HepG2 (cell line): ENCODE measurements around the gene FAM174C. TPM values are rescaled to one million over a fixed set of nuclear protein-coding genes. Genes with fewer than 3 reads are reported as not detected.
A peak's percentile ranks its signal among the peaks of the same experiment; 100 is the strongest.

Experiments used
- ATF7 ChIP-seq, 2 experiments: fragments of 450-650 bp in 1 of 2; sonication (generic) in 1 of 2; formaldehyde crosslinking in 1 of 2; IDR thresholded peaks; 2 replicates each; pipeline versions ENCODE4 v1.4.0 to v1.6.1; 2016 to 2020; ENCODE audit warnings: antibody characterized with exemption in 1 of 2, mild to moderate bottlenecking in 1 of 2, missing genetic modification reagents in 1 of 2
- CBX5 ChIP-seq: sonication (generic); formaldehyde crosslinking; IDR thresholded peaks from 2 replicates; pipeline ENCODE4 v1.4.0; 2020; ENCODE audit warnings: missing genetic modification reagents, borderline replicate concordance
- HOXA7 ChIP-seq: sonication (generic); formaldehyde crosslinking; IDR thresholded peaks from 2 replicates; pipeline ENCODE4 v1.8.1; 2022; ENCODE audit warnings: mild to moderate bottlenecking, missing genetic modification reagents, moderate library complexity
- KDM1A ChIP-seq: IDR thresholded peaks from 2 replicates; pipeline ENCODE4 v1.6.1; 2016; ENCODE audit warnings: missing compliant biosample characterization
- SAP130 ChIP-seq: IDR thresholded peaks from 2 replicates; pipeline ENCODE4 v1.6.1; 2016; ENCODE audit warnings: low read depth
- ZFAT ChIP-seq: sonication (generic); formaldehyde crosslinking; conservative IDR thresholded peaks from 2 replicates; pipeline ENCODE4 v1.8.1; 2023; ENCODE audit warnings: missing genetic modification reagents, inconsistent platforms
- ZNF143 ChIP-seq: sonication (generic); formaldehyde crosslinking; IDR thresholded peaks from 2 replicates; pipeline ENCODE4 v1.4.0; 2020; ENCODE audit warnings: missing genetic modification reagents
- ZNF556 ChIP-seq: sonication (generic); formaldehyde crosslinking; IDR thresholded peaks from 2 replicates; pipeline ENCODE4 v1.4.0; 2020; ENCODE audit warnings: mild to moderate bottlenecking, missing genetic modification reagents, borderline replicate concordance
- ZNF629 ChIP-seq: sonication (generic); formaldehyde crosslinking; conservative IDR thresholded peaks from 2 replicates; pipeline ENCODE4 v1.5.0; 2020; ENCODE audit warnings: missing genetic modification reagents
- ZNF766 ChIP-seq: sonication (generic); formaldehyde crosslinking; IDR thresholded peaks from 2 replicates; pipeline ENCODE4 v1.5.0; 2020; ENCODE audit warnings: missing genetic modification reagents, borderline replicate concordance
- ZNF777 ChIP-seq: sonication (generic); formaldehyde crosslinking; IDR thresholded peaks from 2 replicates; pipeline ENCODE4 v1.4.0; 2020; ENCODE audit warnings: missing genetic modification reagents
- polyA plus RNA-seq, 8 experiments: library from polyadenylated mRNA; depleted of rRNA in 3 of 8; stranded (reverse) in 7 of 8; unstranded in 1 of 8; fragments of >200 nt; fragmentation: Illumina TruSeq in 4 of 8; extraction: Trizol in 4 of 8; gene quantifications; 2 replicates each; pipeline versions ENCODE4 v1.2.1 to v1.2.3, GENCODE V29; 2011 to 2016; ENCODE audit warnings: low read depth in 4 of 8, missing spikeins in 1 of 8, mixed read lengths in 1 of 8; ENCODE audit not compliant: insufficient read depth in 1 of 8
- total RNA-seq, 5 experiments: library from RNA; depleted of rRNA; stranded (reverse); fragments of >200 nt; fragmentation: Illumina TruSeq; extraction: Trizol; gene quantifications; 2 replicates each; pipeline ENCODE4 v1.2.3, GENCODE V29; 2016; ENCODE audit warnings: low read depth in 1 of 5
- TF ChIP-seq, protein P1 (sequence below): sonication (generic); formaldehyde crosslinking; conservative IDR thresholded peaks from 2 replicates; pipeline ENCODE4 v1.4.0; 2020; ENCODE audit warnings: mild to moderate bottlenecking, missing genetic modification reagents, moderate library complexity
- TF ChIP-seq, protein P2 (sequence below): IDR thresholded peaks from 2 replicates; pipeline ENCODE4 v1.4.0; 2020; ENCODE audit warnings: mild to moderate bottlenecking, missing genetic modification reagents
- TF ChIP-seq, protein P3 (sequence below): IDR thresholded peaks from 2 replicates; pipeline ENCODE4 v1.6.1; 2016; ENCODE audit warnings: mild to moderate bottlenecking
- TF ChIP-seq, protein P4 (sequence below): sonication (generic); formaldehyde crosslinking; IDR thresholded peaks from 2 replicates; pipeline ENCODE4 v1.8.0; 2022; ENCODE audit warnings: mild to moderate bottlenecking, missing genetic modification reagents, moderate library complexity
- TF ChIP-seq, protein P5 (sequence below): sonication (generic); formaldehyde crosslinking; IDR thresholded peaks from 2 replicates; pipeline ENCODE4 v1.4.0; 2020; ENCODE audit warnings: missing genetic modification reagents

Gene FAM174C
- total and polyA plus RNA-seq, 2 of the 13 experiments (the other 11 are each of a cell fraction or from before 2014, with no cell fraction given) = 19.5 to 31.3 TPM

DNA sequence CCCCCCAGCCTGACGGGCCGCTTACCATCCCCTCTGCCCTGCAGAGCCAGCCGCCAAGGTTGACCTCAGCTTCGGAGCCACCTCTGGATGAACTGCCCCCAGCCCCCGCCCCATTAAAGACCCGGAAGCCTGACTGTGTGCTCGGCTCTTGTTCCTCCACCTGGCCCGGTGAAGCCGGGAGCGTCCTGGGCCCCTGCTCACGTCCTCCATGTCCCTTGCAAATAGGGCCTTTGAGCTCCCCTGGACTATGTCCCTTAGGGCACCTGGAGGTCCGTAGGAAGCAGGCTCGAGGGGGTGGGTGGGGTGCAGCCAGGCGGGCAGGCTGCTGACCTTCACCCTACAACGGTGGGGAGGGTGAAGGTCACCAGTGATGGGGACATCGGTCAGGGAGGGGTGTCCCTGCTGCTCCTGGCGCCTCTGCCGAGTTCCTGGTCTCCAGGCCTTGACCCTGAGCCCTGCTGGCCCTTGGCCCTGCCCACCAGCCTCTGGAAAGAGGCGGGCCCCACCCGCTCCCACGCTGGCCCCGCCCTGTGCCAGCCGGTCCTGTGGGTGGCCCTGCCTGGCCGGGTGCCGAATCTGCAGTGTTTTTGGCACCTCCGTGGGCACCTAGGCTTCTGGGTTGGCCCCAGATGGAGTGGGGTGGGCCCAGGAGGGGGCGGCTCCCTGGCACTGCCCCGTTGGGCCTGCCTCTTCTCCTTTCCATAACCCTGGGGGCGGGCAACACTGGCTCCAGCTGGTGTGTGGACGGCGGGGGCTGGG is 30.5 kb upstream of the FAM174C start (continued):
- TF ChIP-seq, protein P1, sequence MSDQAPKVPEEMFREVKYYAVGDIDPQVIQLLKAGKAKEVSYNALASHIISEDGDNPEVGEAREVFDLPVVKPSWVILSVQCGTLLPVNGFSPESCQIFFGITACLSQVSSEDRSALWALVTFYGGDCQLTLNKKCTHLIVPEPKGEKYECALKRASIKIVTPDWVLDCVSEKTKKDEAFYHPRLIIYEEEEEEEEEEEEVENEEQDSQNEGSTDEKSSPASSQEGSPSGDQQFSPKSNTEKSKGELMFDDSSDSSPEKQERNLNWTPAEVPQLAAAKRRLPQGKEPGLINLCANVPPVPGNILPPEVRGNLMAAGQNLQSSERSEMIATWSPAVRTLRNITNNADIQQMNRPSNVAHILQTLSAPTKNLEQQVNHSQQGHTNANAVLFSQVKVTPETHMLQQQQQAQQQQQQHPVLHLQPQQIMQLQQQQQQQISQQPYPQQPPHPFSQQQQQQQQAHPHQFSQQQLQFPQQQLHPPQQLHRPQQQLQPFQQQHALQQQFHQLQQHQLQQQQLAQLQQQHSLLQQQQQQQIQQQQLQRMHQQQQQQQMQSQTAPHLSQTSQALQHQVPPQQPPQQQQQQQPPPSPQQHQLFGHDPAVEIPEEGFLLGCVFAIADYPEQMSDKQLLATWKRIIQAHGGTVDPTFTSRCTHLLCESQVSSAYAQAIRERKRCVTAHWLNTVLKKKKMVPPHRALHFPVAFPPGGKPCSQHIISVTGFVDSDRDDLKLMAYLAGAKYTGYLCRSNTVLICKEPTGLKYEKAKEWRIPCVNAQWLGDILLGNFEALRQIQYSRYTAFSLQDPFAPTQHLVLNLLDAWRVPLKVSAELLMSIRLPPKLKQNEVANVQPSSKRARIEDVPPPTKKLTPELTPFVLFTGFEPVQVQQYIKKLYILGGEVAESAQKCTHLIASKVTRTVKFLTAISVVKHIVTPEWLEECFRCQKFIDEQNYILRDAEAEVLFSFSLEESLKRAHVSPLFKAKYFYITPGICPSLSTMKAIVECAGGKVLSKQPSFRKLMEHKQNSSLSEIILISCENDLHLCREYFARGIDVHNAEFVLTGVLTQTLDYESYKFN (CRISPR knock-in tag) = peak; percentile 99
- peak; percentile 84; the same call in 1 of the 2 replicates for TF ChIP-seq KDM1A
- TF ChIP-seq ZNF777 (CRISPR knock-in tag) = no peak; the same call in 1 of the 2 replicates
- TF ChIP-seq ZFAT (CRISPR knock-in tag) = no peak
- no peak; the same call in 1 of the 2 replicates for TF ChIP-seq ZNF143
- TF ChIP-seq, protein P2, sequence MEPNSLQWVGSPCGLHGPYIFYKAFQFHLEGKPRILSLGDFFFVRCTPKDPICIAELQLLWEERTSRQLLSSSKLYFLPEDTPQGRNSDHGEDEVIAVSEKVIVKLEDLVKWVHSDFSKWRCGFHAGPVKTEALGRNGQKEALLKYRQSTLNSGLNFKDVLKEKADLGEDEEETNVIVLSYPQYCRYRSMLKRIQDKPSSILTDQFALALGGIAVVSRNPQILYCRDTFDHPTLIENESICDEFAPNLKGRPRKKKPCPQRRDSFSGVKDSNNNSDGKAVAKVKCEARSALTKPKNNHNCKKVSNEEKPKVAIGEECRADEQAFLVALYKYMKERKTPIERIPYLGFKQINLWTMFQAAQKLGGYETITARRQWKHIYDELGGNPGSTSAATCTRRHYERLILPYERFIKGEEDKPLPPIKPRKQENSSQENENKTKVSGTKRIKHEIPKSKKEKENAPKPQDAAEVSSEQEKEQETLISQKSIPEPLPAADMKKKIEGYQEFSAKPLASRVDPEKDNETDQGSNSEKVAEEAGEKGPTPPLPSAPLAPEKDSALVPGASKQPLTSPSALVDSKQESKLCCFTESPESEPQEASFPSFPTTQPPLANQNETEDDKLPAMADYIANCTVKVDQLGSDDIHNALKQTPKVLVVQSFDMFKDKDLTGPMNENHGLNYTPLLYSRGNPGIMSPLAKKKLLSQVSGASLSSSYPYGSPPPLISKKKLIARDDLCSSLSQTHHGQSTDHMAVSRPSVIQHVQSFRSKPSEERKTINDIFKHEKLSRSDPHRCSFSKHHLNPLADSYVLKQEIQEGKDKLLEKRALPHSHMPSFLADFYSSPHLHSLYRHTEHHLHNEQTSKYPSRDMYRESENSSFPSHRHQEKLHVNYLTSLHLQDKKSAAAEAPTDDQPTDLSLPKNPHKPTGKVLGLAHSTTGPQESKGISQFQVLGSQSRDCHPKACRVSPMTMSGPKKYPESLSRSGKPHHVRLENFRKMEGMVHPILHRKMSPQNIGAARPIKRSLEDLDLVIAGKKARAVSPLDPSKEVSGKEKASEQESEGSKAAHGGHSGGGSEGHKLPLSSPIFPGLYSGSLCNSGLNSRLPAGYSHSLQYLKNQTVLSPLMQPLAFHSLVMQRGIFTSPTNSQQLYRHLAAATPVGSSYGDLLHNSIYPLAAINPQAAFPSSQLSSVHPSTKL (CRISPR knock-in tag) = peak; percentile 80
- TF ChIP-seq ZNF629 (CRISPR knock-in tag) = peak; percentile 43; the same call in 1 of the 2 replicates
- TF ChIP-seq ZNF766 (CRISPR knock-in tag) = peak; percentile 66; the same call in 1 of the 2 replicates
- 0 out of 2 replicates have a peak, but pooled peaks have one; percentile 65 for TF ChIP-seq CBX5 (CRISPR knock-in tag)
- TF ChIP-seq, protein P3, sequence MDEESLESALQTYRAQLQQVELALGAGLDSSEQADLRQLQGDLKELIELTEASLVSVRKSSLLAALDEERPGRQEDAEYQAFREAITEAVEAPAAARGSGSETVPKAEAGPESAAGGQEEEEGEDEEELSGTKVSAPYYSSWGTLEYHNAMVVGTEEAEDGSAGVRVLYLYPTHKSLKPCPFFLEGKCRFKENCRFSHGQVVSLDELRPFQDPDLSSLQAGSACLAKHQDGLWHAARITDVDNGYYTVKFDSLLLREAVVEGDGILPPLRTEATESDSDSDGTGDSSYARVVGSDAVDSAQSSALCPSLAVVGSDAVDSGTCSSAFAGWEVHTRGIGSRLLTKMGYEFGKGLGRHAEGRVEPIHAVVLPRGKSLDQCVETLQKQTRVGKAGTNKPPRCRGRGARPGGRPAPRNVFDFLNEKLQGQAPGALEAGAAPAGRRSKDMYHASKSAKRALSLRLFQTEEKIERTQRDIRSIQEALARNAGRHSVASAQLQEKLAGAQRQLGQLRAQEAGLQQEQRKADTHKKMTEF (CRISPR knock-in tag) = peak; percentile 93
- peak; percentile 97; the same call in 1 of the 2 replicates for TF ChIP-seq ZNF556 (CRISPR knock-in tag)
- no peak for TF ChIP-seq ATF7 (IDR thresholded peaks at IDR 0.05)
- TF ChIP-seq ATF7 (CRISPR knock-in tag; IDR thresholded peaks at IDR 0.05) = peak; percentile 88
- no peak for TF ChIP-seq HOXA7 (CRISPR knock-in tag)
- TF ChIP-seq, protein P4, sequence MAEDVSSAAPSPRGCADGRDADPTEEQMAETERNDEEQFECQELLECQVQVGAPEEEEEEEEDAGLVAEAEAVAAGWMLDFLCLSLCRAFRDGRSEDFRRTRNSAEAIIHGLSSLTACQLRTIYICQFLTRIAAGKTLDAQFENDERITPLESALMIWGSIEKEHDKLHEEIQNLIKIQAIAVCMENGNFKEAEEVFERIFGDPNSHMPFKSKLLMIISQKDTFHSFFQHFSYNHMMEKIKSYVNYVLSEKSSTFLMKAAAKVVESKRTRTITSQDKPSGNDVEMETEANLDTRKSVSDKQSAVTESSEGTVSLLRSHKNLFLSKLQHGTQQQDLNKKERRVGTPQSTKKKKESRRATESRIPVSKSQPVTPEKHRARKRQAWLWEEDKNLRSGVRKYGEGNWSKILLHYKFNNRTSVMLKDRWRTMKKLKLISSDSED (CRISPR knock-in tag) = no peak
- TF ChIP-seq, protein P5, sequence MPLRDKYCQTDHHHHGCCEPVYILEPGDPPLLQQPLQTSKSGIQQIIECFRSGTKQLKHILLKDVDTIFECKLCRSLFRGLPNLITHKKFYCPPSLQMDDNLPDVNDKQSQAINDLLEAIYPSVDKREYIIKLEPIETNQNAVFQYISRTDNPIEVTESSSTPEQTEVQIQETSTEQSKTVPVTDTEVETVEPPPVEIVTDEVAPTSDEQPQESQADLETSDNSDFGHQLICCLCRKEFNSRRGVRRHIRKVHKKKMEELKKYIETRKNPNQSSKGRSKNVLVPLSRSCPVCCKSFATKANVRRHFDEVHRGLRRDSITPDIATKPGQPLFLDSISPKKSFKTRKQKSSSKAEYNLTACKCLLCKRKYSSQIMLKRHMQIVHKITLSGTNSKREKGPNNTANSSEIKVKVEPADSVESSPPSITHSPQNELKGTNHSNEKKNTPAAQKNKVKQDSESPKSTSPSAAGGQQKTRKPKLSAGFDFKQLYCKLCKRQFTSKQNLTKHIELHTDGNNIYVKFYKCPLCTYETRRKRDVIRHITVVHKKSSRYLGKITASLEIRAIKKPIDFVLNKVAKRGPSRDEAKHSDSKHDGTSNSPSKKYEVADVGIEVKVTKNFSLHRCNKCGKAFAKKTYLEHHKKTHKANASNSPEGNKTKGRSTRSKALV = no peak; the same call in 1 of the 2 replicates
- TF ChIP-seq SAP130 (CRISPR knock-in tag) = peak; percentile 93
